HEK293T (cell line): ENCODE measurements around the gene CHST15.

Experiments used
- BHLHE40 ChIP-seq: fragments of 450-650 bp; IDR thresholded peaks from 2 replicates; pipeline ENCODE4 v1.6.1; 2016; ENCODE audit warnings: mild to moderate bottlenecking, moderate library complexity, borderline replicate concordance
- CTBP1 ChIP-seq: fragments of 450-650 bp; IDR thresholded peaks from 2 replicates; pipeline ENCODE4 v1.6.1; 2016; ENCODE audit warnings: borderline replicate concordance
- ELF4 ChIP-seq: fragments of 450-650 bp; IDR thresholded peaks from 2 replicates; pipeline ENCODE4 v1.6.1; 2017; ENCODE audit warnings: antibody characterized with exemption
- FOXA1 ChIP-seq: fragments of 450-650 bp; IDR thresholded peaks from 2 replicates; pipeline ENCODE4 v1.6.1; 2016; ENCODE audit warnings: mild to moderate bottlenecking
- FOXK2 ChIP-seq: fragments of 450-650 bp; IDR thresholded peaks from 2 replicates; pipeline ENCODE4 v1.6.1; 2016; ENCODE audit warnings: mild to moderate bottlenecking
- L3MBTL2 ChIP-seq: fragments of 450-650 bp; conservative IDR thresholded peaks from 2 replicates; pipeline ENCODE4 v1.6.1; 2016; ENCODE audit warnings: mild to moderate bottlenecking
- SP1 ChIP-seq: fragments of 450-650 bp; IDR thresholded peaks from 2 replicates; pipeline ENCODE4 v1.6.1; 2017
- TARDBP ChIP-seq: fragments of 450-650 bp; IDR thresholded peaks from 2 replicates; pipeline ENCODE4 v1.6.1; 2016
- ZNF384 ChIP-seq: fragments of 450-650 bp; IDR thresholded peaks from 2 replicates; pipeline ENCODE4 v1.6.1; 2016
- TF ChIP-seq, protein P1 (sequence below): fragments of 450-650 bp; IDR thresholded peaks from 2 replicates; pipeline ENCODE4 v1.6.1; 2016

DNA sequence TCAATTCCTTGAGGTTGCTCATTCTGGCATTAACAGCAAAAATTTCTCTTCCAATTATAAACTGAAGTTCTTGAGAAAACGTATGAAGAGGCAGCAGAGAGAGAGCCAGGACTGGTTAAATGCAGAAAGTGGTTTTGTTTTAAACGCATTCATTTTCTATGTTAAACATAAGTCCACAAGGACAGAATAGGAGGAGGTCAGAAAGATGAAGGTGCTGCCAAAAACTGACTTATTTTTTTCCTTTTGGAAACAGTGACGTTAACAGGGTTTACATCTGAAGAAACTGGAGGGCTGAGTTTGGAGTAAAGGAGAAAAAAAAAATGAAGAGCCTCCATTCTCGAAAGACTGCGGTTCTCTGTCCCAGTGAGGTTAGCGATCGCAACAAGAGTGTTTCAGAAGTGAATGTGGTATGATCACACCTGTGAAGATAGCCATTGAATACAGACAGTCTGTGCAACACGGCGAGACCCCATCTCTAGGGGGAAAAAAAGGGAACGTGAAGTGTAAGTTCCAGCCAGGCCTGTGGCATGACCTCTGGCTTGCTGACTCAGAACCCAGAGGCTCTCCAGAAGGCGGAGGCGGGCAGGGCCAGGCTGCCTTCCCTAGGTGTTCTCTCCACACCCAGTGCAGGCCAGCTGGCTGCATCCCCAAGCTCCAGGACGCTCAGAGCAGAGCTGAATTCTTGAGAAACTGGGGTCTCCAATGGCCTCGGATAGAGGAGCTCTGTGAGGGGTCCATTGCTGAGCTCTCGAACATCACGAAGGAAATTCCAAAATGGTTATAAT is 84.0 kb downstream of the CHST15 start:
- TF ChIP-seq TARDBP (no peak), FOXK2 (no peak), SP1 (no peak), FOXA1 (no peak), BHLHE40 (no peak), L3MBTL2 (no peak), ELF4 (no peak), CTBP1 (no peak), ZNF384 (no peak)
- TF ChIP-seq, protein P1, sequence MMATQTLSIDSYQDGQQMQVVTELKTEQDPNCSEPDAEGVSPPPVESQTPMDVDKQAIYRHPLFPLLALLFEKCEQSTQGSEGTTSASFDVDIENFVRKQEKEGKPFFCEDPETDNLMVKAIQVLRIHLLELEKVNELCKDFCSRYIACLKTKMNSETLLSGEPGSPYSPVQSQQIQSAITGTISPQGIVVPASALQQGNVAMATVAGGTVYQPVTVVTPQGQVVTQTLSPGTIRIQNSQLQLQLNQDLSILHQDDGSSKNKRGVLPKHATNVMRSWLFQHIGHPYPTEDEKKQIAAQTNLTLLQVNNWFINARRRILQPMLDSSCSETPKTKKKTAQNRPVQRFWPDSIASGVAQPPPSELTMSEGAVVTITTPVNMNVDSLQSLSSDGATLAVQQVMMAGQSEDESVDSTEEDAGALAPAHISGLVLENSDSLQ: no peak
